Activated CD8-positive, alpha-beta T cell treated with anti-CD3 and anti-CD28 coated beads for 36 hours (primary cell): Measurements from ENCODE around the gene HOXA1. TPM values are rescaled to one million over a fixed set of nuclear protein-coding genes. Genes with fewer than 3 reads are reported as not detected.

Experiments
- ATAC-seq: fragments of 200-7000 bp; cut with Tn5 transposase; one replicate; pipeline ENCODE4 v1.10.0; 2021; ENCODE audit warnings: mild to moderate bottlenecking, moderate library complexity
- CTCF ChIA-PET: fragments of 350-600 bp; sonication (Branson Sonifier 250); formaldehyde crosslinking; loops from one replicate; lab custom pipeline; 2021; ENCODE audit warnings: antibody characterized with exemption; lab: Charles Lee
- POLR2A ChIA-PET: fragments of 350-600 bp; sonication (Branson Sonifier 250); formaldehyde crosslinking; loops from one replicate; lab custom pipeline; 2021; ENCODE audit warnings: antibody characterized with exemption; lab: Charles Lee
- DNase-seq: peaks from one replicate; pipeline ENCODE4 v3.0.0-alpha.2; 2020
- H3K27ac Mint-ChIP-seq: one replicate; pipeline ENCODE4 v1.8.0; 2021; ENCODE audit warnings: mild to moderate bottlenecking, mixed read lengths
- H3K27me3 Mint-ChIP-seq: one replicate; pipeline ENCODE4 v1.8.0; 2021; ENCODE audit warnings: mixed read lengths
- H3K36me3 Mint-ChIP-seq: one replicate; pipeline ENCODE4 v1.8.0; 2021; ENCODE audit warnings: low read depth, mixed read lengths
- H3K4me1 Mint-ChIP-seq: one replicate; pipeline ENCODE4 v1.8.0; 2021; ENCODE audit warnings: low read depth, mixed read lengths
- H3K4me3 Mint-ChIP-seq: one replicate; pipeline ENCODE4 v1.8.0; 2021; ENCODE audit warnings: mild to moderate bottlenecking, moderate library complexity, mixed read lengths
- H3K9me3 Mint-ChIP-seq: one replicate; pipeline ENCODE4 v1.8.0; 2021; ENCODE audit warnings: mixed read lengths
- intact Hi-C: fragments of 100-400 bp; cut with micrococcal nuclease; formaldehyde crosslinking; loops from one replicate; pipeline ENCODE4 v1.10.0; 2022
- total RNA-seq, 2 experiments: library from RNA; stranded (reverse); gene quantifications; one replicate each; pipeline ENCODE4 v1.2.3, GENCODE V29; 2021
- TF ChIP-seq, protein P1 (sequence below): fragments of 200-600 bp; IDR thresholded peaks from one replicate; pipeline ENCODE4 v1.8.0; 2022; ENCODE audit warnings: antibody characterized with exemption, mild to moderate bottlenecking

The HOXA1 gene
- total RNA-seq, 2 experiments from 2014 or later: 0.25 TPM

DNA sequence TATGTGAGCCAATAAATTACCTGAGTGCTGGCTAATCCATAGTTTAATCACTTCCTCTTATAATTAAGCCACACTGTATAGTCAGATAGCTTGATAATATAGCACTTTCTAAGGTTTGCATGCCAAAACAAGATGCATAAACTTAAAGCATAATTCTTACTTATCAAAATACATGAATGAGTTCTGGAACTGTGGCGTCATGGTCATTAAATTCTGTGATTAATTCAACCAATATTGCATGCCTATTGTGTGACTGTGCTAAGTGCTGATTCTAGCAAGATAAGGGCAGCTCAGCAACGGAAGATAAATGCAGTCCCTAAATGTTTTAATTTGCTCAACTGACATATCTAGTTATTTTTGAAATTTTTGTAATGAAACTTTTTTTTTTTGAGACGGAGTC is 29.7 kb downstream of the HOXA1 start:
- intact Hi-C loops: no loop called here
- DNase-seq (no peak), ATAC-seq (no peak)
- H3K36me3 Mint-ChIP-seq: no peaks in the 10 kb centered on the region
- no peak overlapping the region for H3K27ac Mint-ChIP-seq
- peaks cover 3% of the 10 kb centered on the region for H3K4me1 Mint-ChIP-seq
- peaks cover 6% of the 10 kb centered on the region for H3K27me3 Mint-ChIP-seq
- TF ChIP-seq, protein P1, sequence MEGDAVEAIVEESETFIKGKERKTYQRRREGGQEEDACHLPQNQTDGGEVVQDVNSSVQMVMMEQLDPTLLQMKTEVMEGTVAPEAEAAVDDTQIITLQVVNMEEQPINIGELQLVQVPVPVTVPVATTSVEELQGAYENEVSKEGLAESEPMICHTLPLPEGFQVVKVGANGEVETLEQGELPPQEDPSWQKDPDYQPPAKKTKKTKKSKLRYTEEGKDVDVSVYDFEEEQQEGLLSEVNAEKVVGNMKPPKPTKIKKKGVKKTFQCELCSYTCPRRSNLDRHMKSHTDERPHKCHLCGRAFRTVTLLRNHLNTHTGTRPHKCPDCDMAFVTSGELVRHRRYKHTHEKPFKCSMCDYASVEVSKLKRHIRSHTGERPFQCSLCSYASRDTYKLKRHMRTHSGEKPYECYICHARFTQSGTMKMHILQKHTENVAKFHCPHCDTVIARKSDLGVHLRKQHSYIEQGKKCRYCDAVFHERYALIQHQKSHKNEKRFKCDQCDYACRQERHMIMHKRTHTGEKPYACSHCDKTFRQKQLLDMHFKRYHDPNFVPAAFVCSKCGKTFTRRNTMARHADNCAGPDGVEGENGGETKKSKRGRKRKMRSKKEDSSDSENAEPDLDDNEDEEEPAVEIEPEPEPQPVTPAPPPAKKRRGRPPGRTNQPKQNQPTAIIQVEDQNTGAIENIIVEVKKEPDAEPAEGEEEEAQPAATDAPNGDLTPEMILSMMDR: no peak
- POLR2A ChIA-PET: no interaction called here
- H3K9me3 Mint-ChIP-seq: no peaks in the 10 kb centered on the region
- H3K4me3 Mint-ChIP-seq: no peak overlapping the region
- CTCF ChIA-PET: no interaction called here

DNA sequence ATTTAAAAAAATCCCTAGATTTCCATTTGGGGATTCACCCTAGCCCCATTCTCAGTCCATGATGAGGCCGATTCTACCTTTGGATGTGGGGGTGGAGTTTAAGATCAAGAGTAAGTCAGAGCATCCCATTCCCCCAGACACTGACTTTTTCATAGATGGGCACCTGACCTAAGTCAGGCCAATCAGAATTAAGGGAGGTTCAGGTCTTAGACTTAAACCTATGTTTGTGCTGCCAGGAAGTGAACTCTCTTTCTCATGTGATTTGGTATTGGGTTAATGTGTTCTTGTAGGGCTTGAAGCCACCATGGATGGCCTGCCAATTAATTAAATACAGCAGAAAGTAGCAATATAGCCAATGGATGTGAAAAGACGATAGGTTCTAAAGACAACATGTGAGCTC is 30.1 kb downstream of the HOXA1 start:
- Mint-ChIP-seq H3K4me3 (no peak overlapping the region), H3K36me3 (no peaks in the 10 kb centered on the region), H3K9me3 (no peaks in the 10 kb centered on the region), H3K4me1 (peaks cover 3% of the 10 kb centered on the region), H3K27me3 (peaks cover 6% of the 10 kb centered on the region), H3K27ac (no peak overlapping the region)
- ATAC-seq (no peak), DNase-seq (no peak)
- TF ChIP-seq, protein P1: no peak
- intact Hi-C loops: no loop called here
- POLR2A ChIA-PET: no interaction called here
- CTCF ChIA-PET: no interaction called here

DNA sequence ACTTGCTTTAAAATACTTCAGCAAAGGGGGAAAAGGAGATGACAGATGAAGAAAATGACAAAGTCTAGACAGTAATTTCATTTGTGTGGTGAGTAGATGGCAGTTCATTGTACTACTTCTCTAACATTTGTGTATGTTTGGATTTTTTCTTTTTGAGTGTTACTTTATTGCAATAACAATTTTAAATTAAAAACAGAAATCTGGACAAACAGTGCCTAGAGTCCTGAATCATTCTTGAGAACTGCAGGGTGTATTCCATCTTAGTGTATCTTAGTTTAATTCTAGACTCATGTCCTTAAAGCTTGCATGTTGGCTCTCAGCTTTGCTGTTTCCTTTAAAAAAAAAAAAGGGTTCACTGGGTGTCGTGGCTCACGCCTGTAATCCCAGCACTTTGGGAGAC is 31.1 kb downstream of the HOXA1 start:
- Mint-ChIP-seq H3K36me3 (no peaks in the 10 kb centered on the region), H3K4me3 (no peak overlapping the region), H3K9me3 (no peaks in the 10 kb centered on the region), H3K4me1 (peaks cover 3% of the 10 kb centered on the region), H3K27ac (no peak overlapping the region), H3K27me3 (peaks cover 6% of the 10 kb centered on the region)
- ChIA-PET CTCF (no interaction called here), POLR2A (no interaction called here)
- DNase-seq: no peak
- intact Hi-C loops: no loop called here
- no peak for ATAC-seq
- TF ChIP-seq, protein P1: no peak

DNA sequence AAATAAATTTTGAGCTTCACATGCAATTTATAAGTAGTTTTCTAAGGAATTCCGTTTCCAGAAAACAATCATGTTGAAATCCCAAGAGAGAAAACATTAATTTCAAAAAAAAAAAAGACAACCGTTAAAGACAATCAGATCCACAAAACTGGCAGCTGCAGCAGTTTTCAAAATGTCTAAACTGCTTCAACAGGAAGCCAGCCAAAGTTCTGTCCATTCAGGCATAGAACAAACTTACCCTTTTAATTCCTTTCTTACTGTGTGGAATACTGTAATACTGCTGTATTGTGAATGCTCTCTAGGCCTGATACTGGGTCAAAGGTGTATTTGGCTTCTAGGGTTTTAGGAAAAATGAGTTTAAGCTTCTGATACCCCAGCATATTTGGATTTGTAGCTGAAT is 31.6 kb downstream of the HOXA1 start:
- Mint-ChIP-seq H3K9me3 (no peaks in the 10 kb centered on the region), H3K27me3 (peaks cover 10% of the 10 kb centered on the region), H3K36me3 (no peaks in the 10 kb centered on the region), H3K4me3 (no peak overlapping the region), H3K27ac (no peak overlapping the region), H3K4me1 (peaks cover 3% of the 10 kb centered on the region)
- intact Hi-C loops: no loop called here
- no peak for DNase-seq
- CTCF ChIA-PET: no interaction called here
- POLR2A ChIA-PET: no interaction called here
- ATAC-seq: no peak
- TF ChIP-seq, protein P1: no peak

DNA sequence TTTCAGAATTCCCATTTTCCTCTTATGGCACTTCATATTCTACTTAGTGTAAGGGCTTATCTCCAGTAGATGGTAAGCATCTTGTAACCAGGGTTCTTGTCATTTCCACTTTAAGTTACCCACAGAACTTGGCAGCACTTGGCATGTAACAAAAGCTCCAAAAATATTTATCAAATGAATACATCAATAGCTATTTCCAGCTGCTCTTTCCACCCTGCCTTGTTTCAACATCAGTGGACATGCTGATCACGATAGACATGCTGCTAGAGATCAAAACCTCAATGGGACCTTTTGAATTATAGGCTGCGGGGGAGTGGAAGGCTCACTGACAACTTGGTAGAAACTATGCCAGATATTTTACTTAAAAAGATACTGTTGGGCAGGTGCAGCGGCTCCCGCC is 32.9 kb downstream of the HOXA1 start:
- TF ChIP-seq, protein P1: no peak
- ATAC-seq: no peak
- ChIA-PET POLR2A (no interaction called here), CTCF (no interaction called here)
- Mint-ChIP-seq H3K9me3 (no peaks in the 10 kb centered on the region), H3K27me3 (peaks cover 12% of the 10 kb centered on the region), H3K27ac (no peak overlapping the region), H3K36me3 (no peaks in the 10 kb centered on the region), H3K4me3 (no peak overlapping the region), H3K4me1 (peaks cover 3% of the 10 kb centered on the region)
- intact Hi-C loops: no loop called here
- DNase-seq: no peak
